GM20431 (cell line): ENCODE results near the gene HLA-DOA.

Source experiments
- in situ Hi-C: fragments of 300-500 bp; cut with MseI, MboI; formaldehyde crosslinking; loops from one replicate; pipeline ENCODE4 v1.15.0; 2020; ENCODE audit warnings: low sequenced_read_pairs; ENCODE audit not compliant: unreplicated experiment

Gene HLA-DOA

GRCh38 chr6:32982084-32982701 is 27.2 kb downstream of the HLA-DOA start:
- in situ Hi-C loops, result loop anchor here (10.0 kb wide), 2 partner anchors 47 to 97 kb away; no protein-coding TSS in a partner anchor

DNA sequence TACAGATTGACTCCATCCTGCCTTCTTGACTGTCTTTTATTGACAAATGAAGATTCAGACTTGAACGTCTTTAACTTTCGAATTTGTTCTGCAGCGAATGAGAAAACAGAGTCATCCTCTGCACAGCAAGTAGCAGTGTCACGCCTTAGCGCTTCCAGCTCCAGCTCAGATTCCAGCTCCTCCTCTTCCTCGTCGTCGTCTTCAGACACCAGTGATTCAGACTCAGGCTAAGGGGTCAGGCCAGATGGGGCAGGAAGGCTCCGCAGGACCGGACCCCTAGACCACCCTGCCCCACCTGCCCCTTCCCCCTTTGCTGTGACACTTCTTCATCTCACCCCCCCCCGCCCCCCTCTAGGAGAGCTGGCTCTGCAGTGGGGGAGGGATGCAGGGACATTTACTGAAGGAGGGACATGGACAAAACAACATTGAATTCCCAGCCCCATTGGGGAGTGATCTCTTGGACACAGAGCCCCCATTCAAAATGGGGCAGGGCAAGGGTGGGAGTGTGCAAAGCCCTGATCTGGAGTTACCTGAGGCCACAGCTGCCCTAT is 28.8 kb downstream of the HLA-DOA start:
- in situ Hi-C loops, result loop anchor here (10.0 kb wide), 2 partner anchors 46 to 96 kb away; no protein-coding TSS in a partner anchor

GRCh38 chr6:32979720-32980487 is 29.5 kb downstream of the HLA-DOA start:
- in situ Hi-C loops, result loop anchor here (10.0 kb wide), 2 partner anchors 45 to 95 kb away; no protein-coding TSS in a partner anchor

GRCh38 chr6:32977953-32978324 is 31.5 kb downstream of the HLA-DOA start:
- in situ Hi-C loops, result no loop called here

- in situ Hi-C loops, result no loop called here
Measured at GRCh38 chr6:32977272-32977952, 32.0 kb downstream of the HLA-DOA start.

- in situ Hi-C loops, result no loop called here
Measured at GRCh38 chr6:32976334-32977069, 32.9 kb downstream of the HLA-DOA start.

GRCh38 chr6:32975886-32976285 is 33.5 kb downstream of the HLA-DOA start:
- in situ Hi-C loops, result no loop called here

DNA sequence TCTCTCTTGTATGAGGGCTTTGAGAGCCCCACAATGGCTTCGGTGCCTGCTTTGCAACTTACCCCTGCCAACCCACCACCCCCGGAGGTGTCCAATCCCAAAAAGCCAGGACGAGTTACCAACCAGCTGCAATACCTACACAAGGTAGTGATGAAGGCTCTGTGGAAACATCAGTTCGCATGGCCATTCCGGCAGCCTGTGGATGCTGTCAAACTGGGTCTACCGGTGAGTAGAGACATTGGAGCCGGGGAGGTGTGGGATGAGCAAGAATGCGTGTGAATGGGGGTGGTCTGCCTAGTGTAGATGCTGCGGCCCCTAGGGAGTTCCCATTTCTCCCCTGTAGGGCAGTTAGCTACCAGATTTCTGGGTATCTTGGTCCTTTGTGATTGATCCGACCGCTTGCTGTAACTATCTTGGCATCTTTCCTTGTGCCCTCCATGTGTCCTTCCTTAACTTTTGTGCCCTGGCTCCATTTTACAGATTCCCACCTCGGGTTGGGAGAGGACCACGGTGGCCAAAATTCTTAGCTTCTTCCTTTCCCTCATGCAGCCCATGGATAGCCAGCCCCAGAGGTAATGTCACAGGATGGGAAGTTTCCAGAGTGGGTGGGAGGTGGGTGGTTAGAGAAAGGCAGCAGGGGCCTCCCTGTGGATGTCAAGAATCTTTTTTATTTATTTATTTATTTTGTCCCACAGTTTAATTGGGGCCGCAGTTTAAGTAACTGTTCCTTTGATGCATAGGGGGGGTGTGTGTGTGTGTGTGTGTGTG is 34.7 kb downstream of the HLA-DOA start:
- in situ Hi-C loops, result no loop called here

DNA sequence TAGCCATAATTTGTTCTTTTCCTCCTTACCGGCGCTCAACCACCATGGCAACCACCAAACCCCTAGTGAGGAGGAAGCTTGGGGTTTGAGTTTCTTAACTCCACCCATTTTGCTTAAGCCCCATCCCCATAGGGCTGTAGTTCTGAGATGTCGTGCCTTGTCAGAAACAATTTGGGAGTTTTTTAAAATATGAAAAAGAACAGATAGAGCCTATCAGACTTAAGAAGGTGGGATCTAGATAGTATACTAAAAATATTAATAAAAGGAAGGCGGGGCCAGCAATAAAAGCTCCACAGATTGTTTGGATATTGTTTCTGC is 35.4 kb downstream of the HLA-DOA start:
- in situ Hi-C loops, result no loop called here

GRCh38 chr6:32973144-32974015 is 36.0 kb downstream of the HLA-DOA start:
- in situ Hi-C loops, result no loop called here

DNA sequence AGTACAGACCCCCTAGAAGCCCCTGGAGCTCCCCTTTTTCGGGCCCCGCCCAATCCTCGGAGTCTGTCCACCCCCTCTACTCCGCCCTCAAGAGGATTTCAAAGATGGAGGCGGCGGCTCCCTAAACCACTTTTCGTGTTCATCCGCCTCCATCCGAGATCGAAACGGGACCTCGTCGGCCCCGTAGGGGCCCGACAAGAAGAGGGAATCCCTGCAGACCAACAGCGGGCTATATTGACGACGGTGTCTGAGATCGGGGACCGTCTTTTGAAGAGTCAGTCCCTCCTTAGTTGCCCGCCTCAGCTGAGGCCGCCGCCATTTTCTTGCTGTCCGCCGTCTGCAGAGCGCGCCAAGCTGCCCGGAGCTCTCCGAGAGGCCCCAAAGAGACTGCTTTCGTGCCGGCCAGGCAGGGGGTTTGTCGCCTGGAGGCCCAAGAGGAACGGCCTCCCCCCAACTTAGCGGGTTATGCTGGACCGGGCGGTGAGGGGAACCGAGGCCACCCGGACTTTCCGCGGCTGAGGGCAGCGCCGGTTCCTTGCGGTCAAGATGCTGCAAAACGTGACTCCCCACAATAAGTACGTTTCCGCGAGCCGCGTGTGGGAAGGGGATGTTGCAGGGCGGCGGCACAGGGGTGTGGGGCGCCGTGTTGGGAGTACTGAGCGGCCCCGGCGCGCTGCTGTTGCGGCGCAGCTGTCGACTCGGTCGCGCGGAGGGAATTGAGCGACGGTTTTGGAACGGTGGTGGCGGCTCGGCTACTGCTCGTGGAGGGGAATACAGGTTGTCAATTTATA is 36.8 kb downstream of the HLA-DOA start:
- in situ Hi-C loops, result no loop called here

DNA sequence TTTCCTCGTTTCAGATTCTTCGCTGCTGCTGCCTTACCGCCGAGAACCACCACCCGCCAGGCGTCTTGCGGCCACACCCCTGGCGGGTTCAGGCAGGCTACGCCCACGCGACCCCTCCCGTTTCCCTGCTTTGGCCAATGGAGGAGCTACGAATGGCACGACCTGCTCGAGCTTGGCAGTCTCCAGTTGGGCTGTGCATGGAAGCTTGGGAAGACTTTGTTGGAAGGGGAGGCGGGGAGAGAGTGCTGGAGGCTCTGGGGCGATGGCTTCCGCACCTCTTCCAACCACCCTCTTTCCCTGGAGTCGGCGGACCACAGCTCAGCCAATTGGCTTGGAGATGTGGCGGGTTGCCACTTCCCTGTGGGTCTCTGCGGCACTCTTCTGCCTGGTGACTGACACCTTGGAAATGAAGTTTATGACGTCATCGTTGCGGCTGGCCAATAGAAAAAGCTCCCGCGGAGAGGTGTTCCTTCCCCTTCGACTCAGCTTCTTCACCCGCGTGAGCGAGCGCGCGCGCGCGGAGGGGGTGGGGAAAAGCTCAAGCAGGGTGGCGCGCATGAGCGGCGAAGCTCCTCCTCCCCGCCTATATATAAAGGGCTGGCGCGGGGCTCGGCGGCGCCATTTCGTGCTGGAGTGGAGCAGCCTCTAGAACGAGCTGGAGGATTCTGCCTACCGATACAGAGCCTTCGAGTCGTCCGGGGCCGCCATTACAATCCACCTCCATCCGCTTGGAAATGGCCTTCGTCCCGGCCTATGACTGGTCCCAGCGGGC is 37.6 kb downstream of the HLA-DOA start:
- in situ Hi-C loops, result no loop called here

DNA sequence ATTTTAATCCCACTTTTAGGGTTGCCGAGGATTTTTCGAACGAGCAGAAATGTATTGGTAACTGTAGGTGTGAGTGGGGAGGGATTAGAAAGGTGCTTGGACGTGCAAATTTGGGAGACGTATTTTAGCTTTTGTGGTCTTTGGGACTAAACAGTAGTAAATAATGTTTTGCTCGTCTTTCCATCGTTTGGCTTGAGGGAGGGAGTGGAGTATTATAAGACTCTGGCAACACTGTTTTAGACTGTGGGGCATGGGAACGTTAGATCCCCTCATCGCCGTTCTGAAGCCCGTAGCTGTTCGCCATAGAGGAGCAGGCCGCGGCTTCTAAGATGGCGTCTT is 38.2 kb downstream of the HLA-DOA start:
- in situ Hi-C loops, result no loop called here

DNA sequence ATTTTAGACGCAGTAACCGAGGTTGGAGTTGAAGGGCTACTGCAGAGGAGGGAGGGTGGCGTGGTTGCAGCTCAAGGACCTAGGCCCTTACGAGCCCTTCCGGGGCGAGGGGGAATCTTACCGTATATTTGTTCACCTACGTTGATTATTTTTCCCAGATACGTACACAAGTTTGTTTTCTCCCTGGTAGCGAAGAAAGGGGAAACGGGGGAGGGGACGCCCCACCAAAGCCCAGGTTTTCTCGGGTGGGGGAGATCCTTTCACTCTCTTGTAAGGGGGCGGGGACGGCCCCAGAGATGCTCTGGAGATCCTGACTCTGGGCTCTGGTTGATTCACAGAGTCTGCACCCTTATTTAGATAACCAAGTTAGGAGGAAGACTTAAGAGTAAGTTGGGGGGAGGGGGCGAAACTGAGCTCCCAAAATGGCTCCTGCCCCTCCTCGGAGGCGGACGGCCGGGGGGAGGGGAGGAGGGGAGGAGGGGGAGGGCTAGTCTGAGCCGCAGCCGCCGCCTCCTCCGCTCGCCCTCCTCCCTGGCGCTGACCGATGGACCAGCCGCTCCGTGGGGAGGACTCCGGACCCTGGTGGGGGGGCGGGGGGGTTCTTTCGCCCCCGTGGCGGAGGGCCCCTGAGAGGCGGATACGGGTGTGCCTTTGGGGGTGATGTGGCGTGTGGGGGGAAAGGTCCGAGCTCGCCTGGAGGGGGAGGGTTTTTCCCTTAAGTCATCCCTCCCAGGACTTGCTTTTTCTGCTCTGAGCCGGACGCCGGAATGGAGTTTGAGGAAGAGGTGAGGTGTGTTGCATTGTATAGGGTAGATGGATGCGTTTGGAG is 38.8 kb downstream of the HLA-DOA start:
- in situ Hi-C loops, result no loop called here

GRCh38 chr6:32969685-32970412 is 39.5 kb downstream of the HLA-DOA start:
- in situ Hi-C loops, result no loop called here
